Endothelial cell of hepatic sinusoid (primary cell): Measurements from ENCODE around the gene CORO1C.
"Not testable (repeated sequence)": the region's sequence is repeated elsewhere in the genome, so short reads cannot be mapped to it uniquely, and the experiment has no call there.

Experiments used
- in situ Hi-C: cut with HindIII; loops from 2 replicates; pipeline ENCODE4 v1.10.0; 2017; ENCODE audit warnings: low sequenced_read_pairs

Gene CORO1C

DNA sequence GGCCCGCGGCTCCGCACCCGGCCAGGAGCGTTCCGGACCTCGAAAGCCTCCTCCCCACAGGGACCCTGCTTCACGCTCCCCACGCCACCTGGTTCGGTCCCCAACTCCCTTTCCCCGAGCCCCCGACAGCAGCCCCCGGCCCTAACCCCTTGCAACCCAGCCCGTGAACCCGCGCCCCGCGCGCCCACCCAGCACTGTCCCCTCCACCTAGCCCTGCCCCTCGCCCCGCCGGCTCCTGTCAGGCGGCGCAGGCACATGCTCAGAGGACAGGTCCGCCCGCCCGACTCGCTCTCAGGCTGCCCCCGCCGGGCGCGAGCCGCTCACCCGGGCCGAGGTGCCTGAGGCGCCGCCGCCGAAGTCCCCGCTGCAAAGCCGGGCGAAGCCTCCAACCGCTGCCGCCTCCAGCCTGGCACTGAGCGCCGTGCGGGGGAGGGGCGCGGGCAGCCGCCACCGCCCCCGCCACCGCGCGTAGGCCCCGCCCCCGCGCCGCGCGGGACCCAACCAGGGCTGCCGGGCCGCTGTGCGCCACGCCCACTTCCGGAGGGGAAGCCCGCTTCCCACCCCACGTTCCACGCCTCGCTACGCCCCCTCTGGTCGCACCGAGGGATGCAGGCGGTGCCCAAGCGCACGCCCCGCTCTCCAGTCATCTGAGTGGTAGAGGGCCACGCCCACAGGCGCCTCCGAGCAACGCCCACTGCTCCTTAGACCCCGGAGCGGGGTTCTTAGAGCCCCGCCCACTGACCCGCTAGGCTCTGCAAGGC, at the start of gene CORO1C:
CORO1C (minus strand) TSS at position 414 of the 761 bp plus-strand sequence. CDS start 30,200 bp downstream, outside the sequence.
- in situ Hi-C loops, result no loop called here

DNA sequence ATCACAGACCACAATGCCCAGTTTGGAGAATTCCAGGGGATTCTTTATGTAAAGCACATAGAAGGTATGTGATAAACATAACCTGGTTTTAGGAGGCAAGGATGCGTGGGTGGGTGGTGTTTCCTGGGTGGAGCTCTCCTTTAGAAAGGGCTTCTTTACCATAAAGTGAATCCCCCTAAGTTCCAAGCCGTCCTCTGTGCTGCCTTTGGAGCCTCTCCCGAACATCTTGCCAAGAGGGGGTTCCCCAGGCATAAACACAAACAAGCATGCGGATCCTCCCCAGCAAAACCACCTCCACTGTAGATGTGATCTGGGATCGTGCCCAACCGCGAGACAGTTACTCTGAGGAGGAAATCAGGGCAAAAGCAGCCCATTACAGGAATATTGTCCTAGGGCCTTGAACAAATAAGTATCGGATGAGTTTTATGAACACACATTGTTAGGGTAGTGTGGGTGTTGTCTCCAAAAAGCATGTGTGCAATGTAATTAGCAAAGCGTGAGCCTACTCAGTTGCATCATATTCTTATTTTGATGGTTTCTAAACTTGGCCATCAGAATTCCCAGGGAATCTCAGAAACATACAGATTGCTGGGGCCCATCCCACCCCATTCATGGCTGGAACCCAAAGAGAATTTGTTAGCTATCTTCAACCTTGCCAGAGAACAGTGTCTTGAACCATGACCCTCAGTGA, 48.8 kb upstream of the CORO1C start:
- in situ Hi-C loops, result no loop called here

DNA sequence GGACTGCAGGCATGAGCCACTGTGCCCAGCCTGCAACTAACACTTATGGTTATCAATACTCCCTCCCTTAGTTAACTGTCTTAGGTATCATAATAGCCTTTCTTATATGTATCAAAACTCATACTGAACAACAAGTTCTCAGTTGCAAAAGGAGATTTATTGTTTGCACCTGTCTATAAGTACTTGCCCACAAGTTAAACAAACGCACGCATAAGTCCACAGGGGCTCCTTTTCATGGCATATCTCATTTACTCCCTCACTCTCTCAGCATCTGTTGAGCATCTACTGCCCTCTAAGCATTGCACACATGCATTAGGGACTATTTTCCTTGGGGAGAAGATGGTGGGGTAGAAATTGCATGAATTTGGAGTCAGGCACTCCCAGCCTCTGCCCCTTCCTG, 46.7 kb upstream of the CORO1C start:
- in situ Hi-C loops, result no loop called here

DNA sequence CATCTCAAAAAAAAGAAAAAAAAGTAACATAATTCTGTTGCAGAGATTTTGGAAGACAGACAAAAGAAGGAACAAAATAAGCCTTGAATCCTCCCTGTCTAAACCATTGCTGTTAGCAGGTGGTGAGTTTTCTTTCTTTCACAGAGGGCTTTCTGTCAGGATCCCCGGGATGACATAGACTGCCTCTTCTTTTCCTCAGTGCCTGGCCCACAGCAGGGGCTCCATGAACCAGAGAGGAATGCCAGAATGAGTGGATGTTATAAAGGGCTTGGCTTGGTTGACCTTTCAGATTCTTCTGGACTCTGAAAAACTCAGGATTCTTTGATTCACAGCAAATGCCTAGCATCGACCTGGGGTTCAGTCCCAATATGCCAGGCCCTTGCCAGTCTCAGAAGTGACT, 45.8 kb upstream of the CORO1C start:
- in situ Hi-C loops, result no loop called here

DNA sequence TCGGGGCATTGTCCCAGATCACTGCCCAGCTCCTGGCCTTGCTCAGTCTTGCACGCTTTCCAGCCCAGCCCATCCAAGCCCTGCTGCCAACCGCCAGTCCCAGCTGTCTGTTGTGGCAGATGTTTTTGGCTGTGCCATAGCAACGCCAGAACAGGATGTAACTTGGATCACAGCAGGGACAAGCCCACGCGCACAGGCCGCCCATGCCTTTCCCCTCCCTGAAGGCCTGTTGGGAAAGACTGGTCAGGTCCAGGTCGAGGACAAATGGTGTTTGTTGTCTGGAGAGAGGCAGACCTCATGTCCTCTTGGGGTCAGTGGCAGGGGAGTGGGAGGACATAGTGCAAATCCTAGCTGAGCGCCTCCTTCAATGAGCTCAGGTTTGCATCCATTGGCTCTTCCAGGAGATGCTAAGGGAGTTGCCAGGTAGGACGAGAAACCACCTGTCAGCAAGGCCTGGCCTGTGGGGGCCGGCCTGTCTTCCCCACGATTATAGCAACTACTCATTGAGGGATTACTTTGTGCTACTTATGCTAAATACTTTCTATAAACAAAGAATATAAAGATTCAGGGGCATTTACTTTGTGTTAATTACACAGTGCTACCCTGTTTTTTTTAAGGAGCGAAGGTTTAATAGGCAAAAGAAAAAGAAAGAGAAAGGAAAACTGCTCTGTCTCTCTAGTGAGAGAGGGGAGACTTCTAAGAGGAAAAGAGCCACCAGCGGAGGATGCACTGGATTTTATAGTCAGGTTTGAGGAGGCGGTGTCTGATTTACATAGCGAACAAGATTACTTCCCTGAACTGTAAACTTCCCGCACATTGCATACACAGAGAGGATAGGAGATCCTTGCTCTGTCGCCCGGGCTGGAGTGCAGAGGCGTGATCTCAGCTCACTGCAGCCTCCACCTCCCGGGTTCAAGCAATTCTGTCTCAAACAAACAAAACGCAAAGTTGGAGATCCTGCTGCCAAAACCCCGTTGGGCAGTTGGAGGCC, 42.8 kb upstream of the CORO1C start:
- in situ Hi-C loops, result no loop called here

DNA sequence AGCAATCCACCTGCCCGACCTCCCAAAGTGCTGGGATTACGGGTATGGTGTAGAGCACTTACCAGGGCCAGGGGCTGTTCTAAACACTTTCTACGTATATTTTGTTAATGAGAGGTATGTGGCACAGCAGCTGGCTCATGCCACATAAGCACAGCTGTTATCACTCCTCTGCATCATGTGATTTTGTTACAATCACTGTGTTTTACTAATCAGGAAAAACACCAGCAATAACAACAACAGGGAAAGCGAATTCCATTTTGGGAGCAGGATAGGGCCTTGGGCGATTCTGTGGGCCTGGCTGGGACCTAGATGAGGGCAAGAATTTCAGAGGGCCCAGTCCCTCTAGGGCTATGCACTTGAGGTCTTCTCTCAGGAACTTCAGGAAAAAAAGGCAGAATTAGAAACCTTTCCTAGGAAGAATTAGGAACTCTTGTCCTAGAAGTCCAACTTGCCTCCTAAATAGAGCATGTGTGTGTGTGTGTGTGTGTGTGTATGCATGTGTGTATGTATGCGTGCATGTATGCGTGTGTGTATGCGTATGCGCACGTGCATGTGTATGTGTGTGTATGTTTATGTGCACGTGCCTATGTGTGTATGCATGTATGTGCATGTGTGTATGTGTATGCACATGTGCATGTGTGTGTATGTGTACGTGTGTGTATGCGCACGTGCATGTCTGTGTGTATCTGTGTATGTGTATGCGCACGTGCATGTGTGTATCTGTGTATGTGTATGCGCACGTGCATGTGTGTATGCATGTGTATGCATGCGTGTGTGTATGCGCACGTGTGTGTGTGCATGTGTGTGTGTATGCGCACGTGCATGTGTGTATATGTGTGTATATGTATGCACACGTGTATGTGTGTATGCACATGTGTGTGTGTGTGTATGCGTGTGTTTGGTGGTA, 41.8 kb upstream of the CORO1C start:
- in situ Hi-C loops, result no loop called here

DNA sequence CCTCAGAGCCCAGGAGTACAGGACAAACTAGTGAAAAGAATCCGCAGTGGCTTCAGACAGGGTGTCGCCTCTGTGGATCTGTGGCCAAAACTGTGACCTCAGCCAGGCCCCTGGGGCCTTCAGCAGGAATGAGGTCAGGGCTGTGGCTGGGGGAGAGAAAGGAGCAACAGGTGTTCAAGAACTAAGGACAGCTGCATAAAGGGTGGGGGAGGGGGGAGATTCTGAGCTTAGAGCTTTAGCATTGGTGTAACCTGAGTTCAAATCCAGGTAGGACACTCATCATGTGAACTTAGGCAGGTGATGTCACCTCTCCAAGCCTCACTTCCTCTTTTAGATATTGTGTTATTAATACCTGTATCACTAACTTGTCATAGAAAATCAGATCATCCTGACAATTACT, 40.9 kb upstream of the CORO1C start:
- in situ Hi-C loops, result no loop called here

DNA sequence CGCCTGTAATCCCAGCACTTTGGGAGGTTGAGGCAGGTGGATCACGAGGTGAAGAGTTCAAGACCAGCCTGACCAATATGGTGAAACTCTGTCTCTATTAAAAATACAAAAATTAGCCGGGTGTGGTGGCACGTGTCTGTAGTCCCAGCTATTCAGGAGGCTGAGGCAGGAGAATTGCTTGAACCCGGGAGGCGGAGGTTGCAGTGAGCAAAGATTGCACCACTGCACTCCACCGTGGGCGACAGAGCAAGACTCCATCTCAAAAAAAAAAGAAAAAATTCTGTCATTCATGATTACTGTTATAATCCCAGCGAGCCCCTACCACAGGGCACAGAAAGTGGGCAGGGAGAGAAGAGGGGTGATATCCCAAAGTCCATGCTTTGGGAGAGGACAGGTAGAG, 40.5 kb upstream of the CORO1C start:
- in situ Hi-C loops, result not testable (repeated sequence)

DNA sequence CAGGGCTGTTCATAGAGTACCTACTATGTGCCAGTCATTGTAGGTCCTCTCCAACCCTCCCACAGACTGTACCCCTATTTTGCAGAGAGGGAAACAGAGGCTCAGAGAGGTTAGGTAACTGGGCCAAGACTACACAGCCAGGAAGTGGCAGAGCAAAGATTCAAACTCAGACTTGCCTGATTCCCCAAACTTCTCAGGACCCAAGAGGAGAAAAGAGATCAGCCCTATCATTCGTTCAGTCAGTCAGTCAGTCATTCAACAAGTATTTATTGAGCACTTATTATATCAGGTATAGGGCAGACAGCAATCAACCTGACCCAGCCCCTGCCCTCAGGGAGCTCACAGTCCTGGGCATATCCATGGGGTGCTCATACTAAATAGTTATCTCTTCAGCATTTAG, 39.6 kb upstream of the CORO1C start:
- in situ Hi-C loops, result no loop called here

DNA sequence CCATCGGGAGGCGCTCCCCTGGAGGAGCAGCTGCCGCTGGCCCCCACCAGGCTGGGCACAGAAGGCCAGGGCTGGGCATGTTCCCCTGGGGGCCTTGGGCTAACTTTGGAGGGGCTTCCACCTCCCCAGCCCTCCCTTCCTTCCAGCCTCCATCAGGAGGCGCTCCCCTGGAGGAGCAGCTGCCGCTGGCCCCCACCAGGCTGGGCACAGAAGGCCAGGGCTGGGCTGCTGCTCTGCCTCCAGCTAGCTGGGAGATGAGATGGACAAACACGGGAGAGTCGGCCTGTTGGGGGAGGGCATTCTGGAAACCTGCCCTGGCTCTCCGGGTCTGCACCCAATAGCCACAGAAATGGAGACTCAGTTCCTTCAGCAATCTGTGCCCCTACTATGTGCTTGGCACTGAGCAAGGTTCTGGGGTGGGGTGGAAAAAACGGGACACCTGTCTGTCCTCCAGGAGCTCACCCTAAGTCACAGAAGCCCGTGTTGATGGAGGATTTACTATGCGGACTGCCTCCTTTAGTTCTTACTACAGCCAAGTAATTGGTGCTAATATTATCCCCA, 39.0 kb upstream of the CORO1C start:
- in situ Hi-C loops, result no loop called here

DNA sequence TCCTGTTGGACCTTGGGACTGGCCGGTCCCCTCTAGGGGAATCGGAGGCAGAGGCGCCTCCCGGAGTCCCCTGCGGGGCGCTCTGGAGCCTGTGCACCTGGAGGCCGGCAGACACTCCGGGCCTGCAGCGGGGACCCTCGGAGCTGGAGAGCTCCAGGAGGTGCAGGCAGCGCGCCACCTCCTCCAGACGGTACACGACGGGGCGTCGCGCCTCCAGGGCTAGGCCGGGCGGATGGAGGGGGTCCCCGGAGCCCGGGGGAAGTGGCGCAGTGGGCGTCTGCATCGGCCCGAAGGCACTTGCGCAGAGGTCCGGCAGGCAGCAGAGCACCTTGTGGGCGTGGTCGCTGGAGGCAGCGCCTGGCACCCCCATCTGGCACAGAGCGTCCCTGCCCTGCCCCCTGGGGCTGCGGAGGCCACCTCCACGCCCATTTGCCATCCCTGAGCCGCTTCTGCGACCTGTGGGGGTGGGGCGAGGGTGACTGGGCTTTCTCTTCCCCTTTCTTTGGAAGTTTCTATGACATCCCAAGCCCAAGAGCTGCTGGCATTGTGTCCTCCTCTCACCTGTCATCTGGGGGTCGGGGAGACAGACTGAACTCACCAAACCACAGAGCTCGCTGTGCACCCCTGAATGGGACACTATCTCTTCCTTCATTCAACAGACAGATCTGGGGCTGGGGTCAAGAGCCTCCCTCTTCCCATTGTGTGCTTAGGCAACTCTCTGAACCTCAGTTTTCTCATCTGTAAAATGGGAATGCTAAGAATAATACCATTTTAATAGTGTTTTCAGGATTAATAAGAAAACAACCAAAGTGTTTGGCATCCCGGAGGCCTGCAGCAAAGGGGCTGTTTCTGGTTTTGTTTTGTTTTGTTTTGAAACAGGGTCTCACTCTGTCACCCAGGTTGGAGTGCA, 37.5 kb upstream of the CORO1C start:
- in situ Hi-C loops, result no loop called here

DNA sequence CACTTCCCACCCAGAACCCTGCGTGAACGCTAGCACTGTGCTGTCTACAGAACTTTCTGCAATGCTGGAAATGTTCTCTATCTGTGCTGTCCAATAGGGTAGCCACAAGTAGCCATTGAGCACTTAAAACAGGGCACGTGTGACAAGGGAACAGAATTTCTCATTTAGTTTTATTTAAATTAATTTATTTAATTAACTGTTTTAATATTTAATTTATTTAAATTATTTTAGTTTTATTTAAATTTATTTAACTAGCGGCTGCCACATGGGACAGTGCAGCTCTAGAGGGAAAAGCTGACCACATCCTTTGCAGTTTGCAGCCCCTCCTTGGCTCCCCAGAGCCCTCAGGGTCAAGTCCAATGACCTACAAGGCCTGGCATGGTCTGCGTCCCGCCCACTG, 35.0 kb upstream of the CORO1C start:
- in situ Hi-C loops, result no loop called here

DNA sequence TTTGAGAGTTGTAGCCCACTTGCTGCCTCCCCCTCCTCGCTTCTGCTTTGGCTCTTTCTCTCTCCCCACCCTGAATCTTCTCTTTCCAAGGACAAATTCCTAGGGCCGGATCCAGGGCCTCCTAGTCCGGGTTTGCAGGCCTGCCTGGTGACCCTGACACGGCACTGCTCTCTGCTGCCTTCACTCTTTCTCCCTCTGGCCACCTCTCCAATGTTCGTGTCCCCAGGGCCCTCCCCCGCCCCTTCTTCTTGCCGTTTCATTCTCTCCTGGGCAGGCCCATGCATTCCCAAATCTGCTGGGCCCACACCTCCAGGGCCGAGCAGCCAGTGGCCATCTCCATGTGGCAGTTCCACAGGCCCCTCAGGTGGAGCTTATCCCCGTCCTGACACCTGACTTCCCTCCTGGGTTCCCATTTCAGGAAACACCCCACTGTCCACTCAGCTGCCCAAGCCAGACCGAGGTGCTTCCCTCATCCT, 34.0 kb upstream of the CORO1C start:
- in situ Hi-C loops, result no loop called here

DNA sequence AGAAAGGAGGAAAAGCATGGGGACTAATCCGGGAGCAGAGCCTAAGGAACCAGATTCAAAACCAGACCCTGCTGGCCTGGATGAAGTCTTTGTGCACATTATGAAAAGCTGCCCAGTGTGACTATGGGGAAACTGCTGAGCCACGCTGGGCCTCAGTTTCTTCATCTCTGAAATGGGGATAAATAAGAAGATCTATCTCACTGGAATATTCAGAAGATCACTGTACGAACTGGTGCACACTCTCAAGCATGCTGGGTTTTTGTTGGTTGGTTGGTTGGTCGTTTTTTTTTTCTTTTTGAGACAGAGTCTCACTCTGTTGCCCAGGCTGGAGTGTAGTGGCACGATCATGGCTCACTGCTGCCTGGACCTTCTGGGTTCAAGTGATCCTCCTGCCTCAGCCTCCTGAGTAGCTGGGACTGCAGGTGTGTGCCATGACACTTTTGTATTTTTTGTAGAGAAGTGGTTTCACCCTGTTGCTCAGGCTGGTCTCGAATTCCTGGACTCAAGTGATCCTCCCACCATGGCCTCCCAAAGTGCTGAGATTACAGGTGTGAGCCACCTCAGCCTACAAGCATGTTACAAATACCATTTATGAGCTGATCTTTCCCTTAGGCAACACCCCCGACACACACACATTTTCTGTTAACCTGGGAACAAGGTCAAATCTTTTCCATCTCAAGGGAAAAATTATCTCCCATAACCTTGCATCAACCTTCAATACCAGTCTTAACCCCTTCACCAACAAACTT, 33.4 kb upstream of the CORO1C start:
- in situ Hi-C loops, result no loop called here

DNA sequence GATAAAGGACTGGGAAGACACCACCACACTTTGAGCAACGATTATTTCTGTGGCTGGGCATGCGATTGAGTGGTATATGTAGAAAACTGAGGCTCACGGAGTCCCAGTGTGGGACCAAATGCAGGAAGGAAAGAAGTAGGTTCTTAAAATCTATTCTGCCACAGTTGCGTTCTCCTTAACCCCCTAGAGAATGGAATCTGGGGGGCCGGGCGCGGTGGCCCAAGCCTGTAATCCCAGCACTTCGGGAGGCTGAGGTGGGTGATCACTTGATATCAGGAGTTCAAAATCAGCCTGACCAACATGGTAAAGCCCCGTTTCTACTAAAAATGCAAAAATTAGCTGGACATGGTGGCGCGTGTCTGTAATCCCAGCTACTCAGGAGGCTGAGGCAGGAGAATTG, 29.9 kb upstream of the CORO1C start:
- in situ Hi-C loops, result no loop called here

DNA sequence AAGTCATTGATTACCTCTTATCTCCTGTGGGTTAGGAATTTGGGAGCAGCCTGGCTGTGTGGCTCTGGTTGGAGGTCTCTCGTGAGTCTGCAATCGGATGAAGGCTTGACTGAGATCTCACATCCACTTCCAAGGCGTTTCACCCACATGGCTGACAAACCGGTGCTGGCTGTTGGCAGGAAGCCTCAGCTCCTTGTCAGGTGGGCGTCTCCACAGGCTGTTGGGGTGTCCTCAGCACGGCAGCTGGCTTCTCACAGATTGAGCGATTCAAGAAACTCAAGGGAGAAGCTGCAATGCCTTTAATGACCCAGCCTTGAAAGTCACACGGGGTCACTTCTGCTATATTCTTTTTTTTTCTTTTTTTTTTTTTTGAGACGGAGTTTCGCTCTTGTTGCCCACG, 28.6 kb upstream of the CORO1C start:
- in situ Hi-C loops, result no loop called here

DNA sequence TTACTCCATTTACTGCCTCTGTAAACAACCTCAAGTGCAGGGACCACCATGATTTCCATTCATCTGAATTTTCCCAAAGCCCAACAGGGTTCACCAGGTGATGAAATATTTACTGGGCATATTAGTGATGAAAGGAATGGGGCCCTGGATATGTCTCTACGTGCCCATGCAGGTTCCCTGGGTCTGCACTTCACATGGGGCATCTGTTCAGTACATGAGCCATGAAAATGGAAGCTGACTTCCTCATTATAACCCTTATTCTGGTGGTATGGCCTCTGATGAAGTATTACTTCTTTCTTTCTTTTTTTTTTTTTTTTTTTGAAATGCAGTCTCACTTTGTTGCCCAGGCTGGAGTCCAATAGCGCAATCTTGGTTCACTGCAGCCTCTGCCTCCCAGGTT, 26.5 kb upstream of the CORO1C start:
- in situ Hi-C loops, result no loop called here

DNA sequence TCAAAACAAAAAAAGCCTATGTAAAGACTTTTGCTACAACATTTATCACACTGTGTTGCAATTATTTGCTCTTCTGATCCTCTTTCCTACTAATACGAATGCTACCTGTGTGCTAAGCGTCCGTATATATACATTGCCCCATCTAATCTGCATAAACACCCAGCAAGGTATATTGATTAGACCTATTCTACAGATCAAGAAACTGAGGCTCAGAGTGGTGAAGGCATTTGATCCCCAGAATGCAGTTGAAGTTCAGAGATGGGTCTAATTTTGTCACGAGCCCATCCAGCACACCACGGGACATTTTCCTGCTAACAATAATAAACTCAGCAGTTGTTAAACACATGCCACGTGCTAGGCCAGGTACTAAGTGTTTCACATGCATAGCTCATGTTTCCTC, 25.1 kb upstream of the CORO1C start:
- in situ Hi-C loops, result no loop called here
